HepG2 (cell line): Measurements from ENCODE around the gene IQCB1. TPM values are rescaled to one million over a fixed set of nuclear protein-coding genes. Genes with fewer than 3 reads are reported as not detected.

Source experiments
- AGO1 ChIP-seq: fragments of 200-400 bp; formaldehyde crosslinking; IDR thresholded peaks from 2 replicates; pipeline ENCODE4 v1.6.1; 2017; ENCODE audit warnings: mild to moderate bottlenecking, low read depth, low read length, moderate library complexity; ENCODE audit not compliant: poor library complexity, severe bottlenecking
- ATF7 ChIP-seq, 2 experiments: fragments of 450-650 bp in 1 of 2; sonication (generic) in 1 of 2; formaldehyde crosslinking in 1 of 2; IDR thresholded peaks; 2 replicates each; pipeline versions ENCODE4 v1.4.0 to v1.6.1; 2016 to 2020; ENCODE audit warnings: antibody characterized with exemption in 1 of 2, mild to moderate bottlenecking in 1 of 2, missing genetic modification reagents in 1 of 2
- ELF4 ChIP-seq: sonication (generic); formaldehyde crosslinking; IDR thresholded peaks from 2 replicates; pipeline ENCODE4 v1.5.0; 2020; ENCODE audit warnings: missing genetic modification reagents, mild to moderate bottlenecking, moderate library complexity, borderline replicate concordance
- ELK4 ChIP-seq: sonication (generic); formaldehyde crosslinking; IDR thresholded peaks from 2 replicates; pipeline ENCODE4 v1.9.0; 2021; ENCODE audit warnings: missing genetic modification reagents, borderline replicate concordance
- GABPA ChIP-seq, 2 experiments: IDR thresholded peaks; 2 replicates each; pipeline ENCODE4 v1.6.1; 2011 to 2016; ENCODE audit warnings: low read depth in 2 of 2, low read length in 1 of 2, missing biosample characterization in 1 of 2, missing genetic modification characterization in 1 of 2
- HCFC1 ChIP-seq: fragments of 150-350 bp; IDR thresholded peaks from 2 replicates; pipeline ENCODE4 v1.6.1; 2014; ENCODE audit warnings: low read depth, low read length
- IRF2 ChIP-seq: IDR thresholded peaks from 2 replicates; pipeline ENCODE4 v1.6.1; 2018; ENCODE audit warnings: missing genetic modification reagents, missing compliant biosample characterization
- LBX2 ChIP-seq: sonication (generic); formaldehyde crosslinking; IDR thresholded peaks from 2 replicates; pipeline ENCODE4 v1.5.0; 2020; ENCODE audit warnings: missing genetic modification reagents, mild to moderate bottlenecking, borderline replicate concordance
- MAFG ChIP-seq: sonication (generic); formaldehyde crosslinking; IDR thresholded peaks from 2 replicates; pipeline ENCODE4 v1.5.1; 2020; ENCODE audit warnings: mild to moderate bottlenecking, missing genetic modification reagents
- MED1 ChIP-seq: sonication (generic); formaldehyde crosslinking; IDR thresholded peaks from 2 replicates; pipeline ENCODE4 v1.4.0; 2020; ENCODE audit warnings: missing genetic modification reagents
- MLX ChIP-seq: IDR thresholded peaks from 2 replicates; pipeline ENCODE4 v1.6.1; 2016
- NAIF1 ChIP-seq: sonication (generic); formaldehyde crosslinking; IDR thresholded peaks from 2 replicates; pipeline ENCODE4 v1.5.0; 2020; ENCODE audit warnings: mild to moderate bottlenecking, missing genetic modification reagents, borderline replicate concordance
- REST ChIP-seq, 2 experiments: IDR thresholded peaks; 2 replicates each; pipeline ENCODE4 v1.6.1; 2011 to 2012; ENCODE audit warnings: low read length in 2 of 2, borderline replicate concordance in 1 of 2, low read depth in 1 of 2, mild to moderate bottlenecking in 1 of 2, moderate library complexity in 1 of 2
- SAP130 ChIP-seq: IDR thresholded peaks from 2 replicates; pipeline ENCODE4 v1.6.1; 2016; ENCODE audit warnings: low read depth
- SSRP1 ChIP-seq: IDR thresholded peaks from 2 replicates; pipeline ENCODE4 v1.6.1; 2016; ENCODE audit warnings: control low read depth
- TCF12 ChIP-seq, 2 experiments: fragments of 450-650 bp in 1 of 2; sonication (generic) in 1 of 2; formaldehyde crosslinking in 1 of 2; IDR thresholded peaks; 2 replicates each; pipeline versions ENCODE4 v1.6.1 to v1.8.0; 2017 to 2022; ENCODE audit warnings: antibody characterized with exemption in 1 of 2, mild to moderate bottlenecking in 1 of 2, missing genetic modification reagents in 1 of 2, moderate library complexity in 1 of 2
- TMF1 ChIP-seq: sonication (generic); formaldehyde crosslinking; IDR thresholded peaks from 2 replicates; pipeline ENCODE4 v1.8.1; 2022; ENCODE audit warnings: low read depth, missing genetic modification reagents
- ZNF121 ChIP-seq: sonication (generic); formaldehyde crosslinking; IDR thresholded peaks from 2 replicates; pipeline ENCODE4 v1.5.0; 2020; ENCODE audit warnings: mild to moderate bottlenecking, missing genetic modification reagents
- ZNF205 ChIP-seq: IDR thresholded peaks from 2 replicates; pipeline ENCODE4 v1.6.1; 2018; ENCODE audit warnings: missing biosample characterization, missing genetic modification reagents
- ZNF317 ChIP-seq: sonication (generic); formaldehyde crosslinking; IDR thresholded peaks from 2 replicates; pipeline ENCODE4 v1.5.0; 2020; ENCODE audit warnings: mild to moderate bottlenecking, missing genetic modification reagents
- ZNF451 ChIP-seq: sonication (generic); formaldehyde crosslinking; IDR thresholded peaks from 2 replicates; pipeline ENCODE4 v1.5.0; 2020; ENCODE audit warnings: mild to moderate bottlenecking, missing genetic modification reagents
- ZNF547 ChIP-seq: sonication (generic); formaldehyde crosslinking; IDR thresholded peaks from 2 replicates; pipeline ENCODE4 v1.5.1; 2020; ENCODE audit warnings: mild to moderate bottlenecking, missing genetic modification reagents
- ZNF577 ChIP-seq: sonication (generic); formaldehyde crosslinking; IDR thresholded peaks from 2 replicates; pipeline ENCODE4 v1.4.0; 2020; ENCODE audit warnings: mild to moderate bottlenecking, low read depth, missing genetic modification reagents, borderline replicate concordance
- ZNF709 ChIP-seq: sonication (generic); formaldehyde crosslinking; IDR thresholded peaks from 2 replicates; pipeline ENCODE4 v1.5.0; 2020; ENCODE audit warnings: mild to moderate bottlenecking, missing genetic modification reagents
- polyA plus RNA-seq, 8 experiments: library from polyadenylated mRNA; depleted of rRNA in 3 of 8; stranded (reverse) in 7 of 8; unstranded in 1 of 8; fragments of >200 nt; fragmentation: Illumina TruSeq in 4 of 8; extraction: Trizol in 4 of 8; gene quantifications; 2 replicates each; pipeline versions ENCODE4 v1.2.1 to v1.2.3, GENCODE V29; 2011 to 2016; ENCODE audit warnings: low read depth in 4 of 8, missing spikeins in 1 of 8, mixed read lengths in 1 of 8; ENCODE audit not compliant: insufficient read depth in 1 of 8
- total RNA-seq, 5 experiments: library from RNA; depleted of rRNA; stranded (reverse); fragments of >200 nt; fragmentation: Illumina TruSeq; extraction: Trizol; gene quantifications; 2 replicates each; pipeline ENCODE4 v1.2.3, GENCODE V29; 2016; ENCODE audit warnings: low read depth in 1 of 5

Gene IQCB1
- total and polyA plus RNA-seq, 2 of the 13 experiments (the other 11 are each of a cell fraction or from before 2014, with no cell fraction given): 18.0 to 41.4 TPM

- no peak for TF ChIP-seq GABPA (IDR thresholded peaks at IDR 0.05; ENCODE audit: low read depth, low read length)
- TF ChIP-seq GABPA (CRISPR knock-in tag; IDR thresholded peaks at IDR 0.05; ENCODE audit: low read depth): peak; percentile 74
- TF ChIP-seq ELK4: no peak
- no peak for TF ChIP-seq ZNF121 (CRISPR knock-in tag)
- no peak for TF ChIP-seq MAFG (CRISPR knock-in tag)
- TF ChIP-seq HCFC1: no peak
- no peak for TF ChIP-seq TCF12 (IDR thresholded peaks at IDR 0.05)
- no peak for TF ChIP-seq TCF12 (CRISPR knock-in tag; IDR thresholded peaks at IDR 0.05)
- peak; percentile 84 for TF ChIP-seq ZNF547 (CRISPR knock-in tag)
- peak; percentile 49; the same call in 1 of the 2 replicates for TF ChIP-seq ZNF317 (CRISPR knock-in tag)
- no peak for TF ChIP-seq LBX2 (CRISPR knock-in tag)
- no peak for TF ChIP-seq ZNF451
- 0 out of 2 replicates have a peak, but pooled peaks have one; percentile 61 for TF ChIP-seq ELF4
- TF ChIP-seq ATF7 (IDR thresholded peaks at IDR 0.05): no peak
- TF ChIP-seq ATF7 (CRISPR knock-in tag; IDR thresholded peaks at IDR 0.05): no peak
- peak; percentile 80 for TF ChIP-seq SAP130
- 0 out of 2 replicates have a peak, but pooled peaks have one; percentile 47 for TF ChIP-seq IRF2 (CRISPR knock-in tag)
- TF ChIP-seq ZNF709: peak; percentile 89; the same call in 1 of the 2 replicates
- TF ChIP-seq ZNF577 (CRISPR knock-in tag): no peak
- TF ChIP-seq ZNF205 (CRISPR knock-in tag): no peak
- TF ChIP-seq SSRP1 (CRISPR knock-in tag): no peak
- TF ChIP-seq TMF1 (CRISPR knock-in tag): no peak
- peak; percentile 17; the same call in 1 of the 2 replicates for TF ChIP-seq MLX
- TF ChIP-seq REST (IDR thresholded peaks at IDR 0.05; ENCODE audit: borderline replicate concordance in 1 of 2, low read depth in 1 of 2, low read length in 2 of 2): peak in 1 of 2 experiments; percentile 64; a peak in 1 of 4 replicates
- peak; percentile 63 for TF ChIP-seq AGO1
- peak; percentile 58; the same call in 1 of the 2 replicates for TF ChIP-seq NAIF1 (CRISPR knock-in tag)
- peak; percentile 48; the same call in 1 of the 2 replicates for TF ChIP-seq MED1
These were observed at the start of gene IQCB1, which contains the start of gene EAF2 (continued) for GRCh38 chr3:121834671-121835464.
